DMS153 treated with DMSO at 0.1 percent for 48 hours (cell line): ENCODE measurements around the gene CINP.
"Not testable (repeated sequence)": the region's sequence is repeated elsewhere in the genome, so short reads cannot be mapped to it uniquely, and the experiment has no call there.

Experiments
- DNase-seq: peaks from one replicate; lab custom pipeline; 2025; ENCODE audit not compliant: unreplicated experiment; lab: John Stamatoyannopoulos, UW

Gene CINP

GRCh38 chr14:102356280-102356679, 6.4 kb downstream of the CINP start:
- DNase-seq = no peak

GRCh38 chr14:102353126-102353619, 9.5 kb downstream of the CINP start:
- DNase-seq = no peak

GRCh38 chr14:102352213-102352612, 10.5 kb downstream of the CINP start:
- DNase-seq = no peak

GRCh38 chr14:102351593-102351992, 11.1 kb downstream of the CINP start:
- not testable (repeated sequence) for DNase-seq

- no peak for DNase-seq
Measured at GRCh38 chr14:102351023-102351422, 11.7 kb downstream of the CINP start.

GRCh38 chr14:102348376-102348775, 14.3 kb downstream of the CINP start:
- DNase-seq = no peak

GRCh38 chr14:102346645-102347044, 16.0 kb downstream of the CINP start:
- DNase-seq = no peak

- DNase-seq = no peak
Measured at GRCh38 chr14:102345232-102345631, 17.5 kb downstream of the CINP start.

GRCh38 chr14:102344485-102344884, 18.2 kb downstream of the CINP start:
- DNase-seq = no peak

GRCh38 chr14:102344084-102344483, 18.6 kb downstream of the CINP start:
- no peak for DNase-seq

GRCh38 chr14:102342238-102342637, 20.5 kb downstream of the CINP start:
- DNase-seq = no peak

GRCh38 chr14:102341566-102341965, 21.1 kb downstream of the CINP start:
- DNase-seq = no peak

GRCh38 chr14:102338724-102339123, 24.0 kb downstream of the CINP start:
- DNase-seq = no peak

GRCh38 chr14:102335163-102335562, 27.5 kb downstream of the CINP start:
- no peak for DNase-seq

- no peak for DNase-seq
Measured at GRCh38 chr14:102333795-102334705, 28.6 kb downstream of the CINP start.

- no peak for DNase-seq
Measured at GRCh38 chr14:102333390-102333789, 29.3 kb downstream of the CINP start.

- no peak for DNase-seq
Measured at GRCh38 chr14:102330806-102331205, 31.9 kb downstream of the CINP start.

GRCh38 chr14:102329381-102329780, 33.3 kb downstream of the CINP start:
- DNase-seq = not testable (repeated sequence)

GRCh38 chr14:102326583-102326982, 36.1 kb downstream of the CINP start:
- no peak for DNase-seq

- no peak for DNase-seq
Measured at GRCh38 chr14:102325791-102326345, 36.8 kb downstream of the CINP start.

- DNase-seq = no peak
Measured at GRCh38 chr14:102323102-102323501, 39.6 kb downstream of the CINP start.
